ENCODE results near the gene CLASRP. TPM values are rescaled to one million over a fixed set of nuclear protein-coding genes. Genes with fewer than 3 reads are reported as not detected.

CLASRP gene
- total RNA-seq, 1 experiment from 2014 or later, result 87.1 TPM

DNA sequence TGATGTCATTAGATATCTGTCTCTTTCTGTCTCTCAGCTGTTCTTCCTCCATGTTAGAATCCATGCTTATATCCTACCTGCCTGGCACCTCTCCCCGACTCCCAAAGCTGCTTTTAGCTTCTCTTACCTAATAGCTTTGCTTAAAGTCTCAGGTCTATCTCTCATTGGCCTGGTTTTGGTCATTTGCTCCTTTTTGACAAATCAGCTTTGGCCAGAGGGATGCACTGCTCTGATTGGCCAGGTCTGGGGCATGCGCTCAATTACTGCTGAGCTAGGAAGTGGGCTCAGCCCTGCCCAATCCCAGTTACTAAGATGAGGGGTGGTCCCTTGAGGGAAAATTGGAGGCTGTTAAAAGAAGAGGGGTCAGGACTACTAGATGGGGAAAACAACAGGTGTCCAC lies 11.5 kb upstream of the CLASRP start:
- Histone ChIP-seq H4K91ac (ENCODE audit: insufficient read length, low read depth, low read length) (no peak overlapping the region), H3K23ac (ENCODE audit: insufficient read length, low read depth, low read length) (no peak overlapping the region), H2AK5ac (ENCODE audit: insufficient read length, low read length) (no peak overlapping the region), H2BK15ac (ENCODE audit: low read depth, low read length) (no peak overlapping the region), H2BK5ac (ENCODE audit: insufficient read length, low read length) (no peak overlapping the region), H3K9me3 (ENCODE audit: control insufficient read depth, low read depth, low read length) (no peaks in the 10 kb centered on the region), H3K14ac (ENCODE audit: insufficient read depth, low read length) (no peak overlapping the region), H3K4me1 (ENCODE audit: insufficient read depth, low read length) (no peaks in the 10 kb centered on the region), H4K8ac (replicated peaks; ENCODE audit: insufficient read length, low read depth, low read length) (no peak overlapping the region), H3K79me2 (ENCODE audit: insufficient read depth, low read length) (no peaks in the 10 kb centered on the region), H3K27ac (ENCODE audit: insufficient read length, low read depth, low read length) (no peak overlapping the region), H3K79me1 (ENCODE audit: insufficient read depth, low read depth, low read length, poor library complexity, severe bottlenecking) (no peaks in the 10 kb centered on the region), H3K9ac (ENCODE audit: extremely low read depth, insufficient read length, low read length) (no peak overlapping the region), H3K18ac (ENCODE audit: insufficient read length, low read depth, low read length) (no peak overlapping the region), H3K23me2 (ENCODE audit: insufficient read length, low read depth, low read length, poor library complexity, severe bottlenecking) (no peaks in the 10 kb centered on the region), H2BK12ac (ENCODE audit: insufficient read length, low read depth, low read length) (no peak overlapping the region), H2AFZ (ENCODE audit: low read length) (no peak overlapping the region), H3K27me3 (ENCODE audit: insufficient read depth, low read length) (no peaks in the 10 kb centered on the region), H3K56ac (ENCODE audit: insufficient read length, low read depth, low read length) (no peak overlapping the region), H3K4ac (ENCODE audit: low read depth, low read length) (no peak overlapping the region), H3T11ph (ENCODE audit: low read length) (no peak overlapping the region), H4K5ac (ENCODE audit: insufficient read length, low read depth, low read length) (no peak overlapping the region), H4K20me1 (ENCODE audit: control insufficient read depth, insufficient read depth, insufficient read length) (no peaks in the 10 kb centered on the region), H2BK20ac (ENCODE audit: low read depth, low read length, poor library complexity, severe bottlenecking) (no peak overlapping the region), H3K4me2 (ENCODE audit: insufficient read depth, insufficient read length, low read length) (no peak overlapping the region), H2BK120ac (ENCODE audit: low read depth, low read length, poor library complexity, severe bottlenecking) (no peak overlapping the region)
- no peak overlapping the region; a peak in 1 of 5 replicates for H3K4me3 Mint-ChIP-seq
- no CpG with 5 or more reads among the region's 2 CpGs for WGBS (ENCODE audit: extremely low coverage, insufficient read length, low lambda C conversion rate)
- peaks cover 0 to 3% of the 10 kb centered on the region in 2 experiments; a peak in 1 of 5 replicates for H3K9me3 Mint-ChIP-seq
- H3K27ac Mint-ChIP-seq, result peak overlapping the region in 1 of 3 experiments; percentile 64; a peak in 1 of 7 replicates
- TF ChIP-seq, protein P1, sequence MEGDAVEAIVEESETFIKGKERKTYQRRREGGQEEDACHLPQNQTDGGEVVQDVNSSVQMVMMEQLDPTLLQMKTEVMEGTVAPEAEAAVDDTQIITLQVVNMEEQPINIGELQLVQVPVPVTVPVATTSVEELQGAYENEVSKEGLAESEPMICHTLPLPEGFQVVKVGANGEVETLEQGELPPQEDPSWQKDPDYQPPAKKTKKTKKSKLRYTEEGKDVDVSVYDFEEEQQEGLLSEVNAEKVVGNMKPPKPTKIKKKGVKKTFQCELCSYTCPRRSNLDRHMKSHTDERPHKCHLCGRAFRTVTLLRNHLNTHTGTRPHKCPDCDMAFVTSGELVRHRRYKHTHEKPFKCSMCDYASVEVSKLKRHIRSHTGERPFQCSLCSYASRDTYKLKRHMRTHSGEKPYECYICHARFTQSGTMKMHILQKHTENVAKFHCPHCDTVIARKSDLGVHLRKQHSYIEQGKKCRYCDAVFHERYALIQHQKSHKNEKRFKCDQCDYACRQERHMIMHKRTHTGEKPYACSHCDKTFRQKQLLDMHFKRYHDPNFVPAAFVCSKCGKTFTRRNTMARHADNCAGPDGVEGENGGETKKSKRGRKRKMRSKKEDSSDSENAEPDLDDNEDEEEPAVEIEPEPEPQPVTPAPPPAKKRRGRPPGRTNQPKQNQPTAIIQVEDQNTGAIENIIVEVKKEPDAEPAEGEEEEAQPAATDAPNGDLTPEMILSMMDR (conservative IDR thresholded peaks at IDR 0.05), result no peak
- peaks cover 2 to 23% (median 17%) of the 10 kb centered on the region in 3 experiments; a peak in 6 of 7 replicates for H3K36me3 Mint-ChIP-seq (ENCODE audit: insufficient read depth in 1 of 3, low read depth in 3 of 3)
- H3K27me3 Mint-ChIP-seq (ENCODE audit: low read depth), result no peaks in the 10 kb centered on the region
- DNase-seq, result no peak
- H3K4me1 Mint-ChIP-seq, result no peaks in the 10 kb centered on the region
